WTC11 (cell line): ENCODE results near the gene GHRHR.

Experiments
- HMGXB4 ChIP-seq: sonication (generic); formaldehyde crosslinking; IDR thresholded peaks from 2 replicates; pipeline ENCODE4 v1.8.1; 2023; ENCODE audit warnings: mild to moderate bottlenecking, moderate library complexity, missing genetic modification reagents
- NR2C2 ChIP-seq: sonication (generic); formaldehyde crosslinking; IDR thresholded peaks from 2 replicates; pipeline ENCODE4 v1.8.0; 2022; ENCODE audit warnings: mild to moderate bottlenecking, missing genetic modification reagents
- RORB ChIP-seq: fragments of 250-450 bp; sonication (Bioruptor Pico); IDR thresholded peaks from 2 replicates; pipeline ENCODE4 v1.9.0; 2021; ENCODE audit warnings: mild to moderate bottlenecking
- TCF7 ChIP-seq: sonication (generic); formaldehyde crosslinking; IDR thresholded peaks from 2 replicates; pipeline ENCODE4 v1.8.0; 2022; ENCODE audit warnings: mild to moderate bottlenecking, low read depth, missing genetic modification reagents, moderate library complexity
- TF ChIP-seq, protein P1 (sequence below): fragments of 200-600 bp; IDR thresholded peaks from 2 replicates; pipeline ENCODE4 v1.8.0; 2022; ENCODE audit warnings: antibody characterized with exemption
- TF ChIP-seq, protein P2 (sequence below): sonication (generic); formaldehyde crosslinking; IDR thresholded peaks from 2 replicates; pipeline ENCODE4 v1.8.0; 2022; ENCODE audit warnings: mild to moderate bottlenecking, missing genetic modification reagents
- TF ChIP-seq, protein P3 (sequence below): sonication (generic); formaldehyde crosslinking; IDR thresholded peaks from 2 replicates; pipeline ENCODE4 v1.8.1; 2022; ENCODE audit warnings: mild to moderate bottlenecking, moderate library complexity, missing genetic modification reagents

GRCh38 chr7:30914596-30914995 is 49.2 kb upstream of the GHRHR start:
- TF ChIP-seq, protein P1, sequence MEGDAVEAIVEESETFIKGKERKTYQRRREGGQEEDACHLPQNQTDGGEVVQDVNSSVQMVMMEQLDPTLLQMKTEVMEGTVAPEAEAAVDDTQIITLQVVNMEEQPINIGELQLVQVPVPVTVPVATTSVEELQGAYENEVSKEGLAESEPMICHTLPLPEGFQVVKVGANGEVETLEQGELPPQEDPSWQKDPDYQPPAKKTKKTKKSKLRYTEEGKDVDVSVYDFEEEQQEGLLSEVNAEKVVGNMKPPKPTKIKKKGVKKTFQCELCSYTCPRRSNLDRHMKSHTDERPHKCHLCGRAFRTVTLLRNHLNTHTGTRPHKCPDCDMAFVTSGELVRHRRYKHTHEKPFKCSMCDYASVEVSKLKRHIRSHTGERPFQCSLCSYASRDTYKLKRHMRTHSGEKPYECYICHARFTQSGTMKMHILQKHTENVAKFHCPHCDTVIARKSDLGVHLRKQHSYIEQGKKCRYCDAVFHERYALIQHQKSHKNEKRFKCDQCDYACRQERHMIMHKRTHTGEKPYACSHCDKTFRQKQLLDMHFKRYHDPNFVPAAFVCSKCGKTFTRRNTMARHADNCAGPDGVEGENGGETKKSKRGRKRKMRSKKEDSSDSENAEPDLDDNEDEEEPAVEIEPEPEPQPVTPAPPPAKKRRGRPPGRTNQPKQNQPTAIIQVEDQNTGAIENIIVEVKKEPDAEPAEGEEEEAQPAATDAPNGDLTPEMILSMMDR: no peak
- TF ChIP-seq, protein P2, sequence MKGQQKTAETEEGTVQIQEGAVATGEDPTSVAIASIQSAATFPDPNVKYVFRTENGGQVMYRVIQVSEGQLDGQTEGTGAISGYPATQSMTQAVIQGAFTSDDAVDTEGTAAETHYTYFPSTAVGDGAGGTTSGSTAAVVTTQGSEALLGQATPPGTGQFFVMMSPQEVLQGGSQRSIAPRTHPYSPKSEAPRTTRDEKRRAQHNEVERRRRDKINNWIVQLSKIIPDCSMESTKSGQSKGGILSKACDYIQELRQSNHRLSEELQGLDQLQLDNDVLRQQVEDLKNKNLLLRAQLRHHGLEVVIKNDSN (CRISPR knock-in tag): no peak
- TF ChIP-seq, protein P3, sequence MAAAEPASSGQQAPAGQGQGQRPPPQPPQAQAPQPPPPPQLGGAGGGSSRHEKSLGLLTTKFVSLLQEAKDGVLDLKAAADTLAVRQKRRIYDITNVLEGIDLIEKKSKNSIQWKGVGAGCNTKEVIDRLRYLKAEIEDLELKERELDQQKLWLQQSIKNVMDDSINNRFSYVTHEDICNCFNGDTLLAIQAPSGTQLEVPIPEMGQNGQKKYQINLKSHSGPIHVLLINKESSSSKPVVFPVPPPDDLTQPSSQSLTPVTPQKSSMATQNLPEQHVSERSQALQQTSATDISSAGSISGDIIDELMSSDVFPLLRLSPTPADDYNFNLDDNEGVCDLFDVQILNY (CRISPR knock-in tag): no peak
- no peak for TF ChIP-seq RORB (CRISPR knock-in tag)
- no peak for TF ChIP-seq HMGXB4 (CRISPR knock-in tag)
- TF ChIP-seq TCF7 (CRISPR knock-in tag): no peak
- TF ChIP-seq NR2C2: no peak
